ENCODE measurements around the gene SMAP1.

Gene SMAP1

GRCh38 chr6:70884074-70884983 lies 216.6 kb downstream of the SMAP1 start:
- in situ Hi-C loops (cut with MboI; ENCODE audit: low sequenced_read_pairs) = no loop called here

DNA sequence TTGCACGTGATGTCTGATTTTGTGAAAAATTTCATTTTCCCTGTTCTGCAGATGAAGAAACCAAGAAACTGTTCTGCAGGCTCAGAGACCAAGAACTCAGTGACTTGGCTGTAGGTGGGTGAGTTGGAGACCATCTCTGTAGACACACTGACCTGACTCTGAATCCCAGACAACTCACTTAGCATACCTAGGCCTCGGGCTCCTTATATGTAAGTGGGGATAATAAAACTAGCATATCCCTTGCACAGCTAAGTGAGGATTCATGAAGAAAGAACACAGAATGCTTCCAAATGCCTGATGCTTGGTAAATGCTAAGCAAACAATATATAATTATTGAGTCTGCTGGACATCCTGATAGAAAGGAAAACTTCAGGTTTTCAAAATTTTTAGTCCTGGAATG lies 218.4 kb downstream of the SMAP1 start:
- in situ Hi-C loops (cut with MboI; ENCODE audit: low sequenced_read_pairs) = no loop called here

DNA sequence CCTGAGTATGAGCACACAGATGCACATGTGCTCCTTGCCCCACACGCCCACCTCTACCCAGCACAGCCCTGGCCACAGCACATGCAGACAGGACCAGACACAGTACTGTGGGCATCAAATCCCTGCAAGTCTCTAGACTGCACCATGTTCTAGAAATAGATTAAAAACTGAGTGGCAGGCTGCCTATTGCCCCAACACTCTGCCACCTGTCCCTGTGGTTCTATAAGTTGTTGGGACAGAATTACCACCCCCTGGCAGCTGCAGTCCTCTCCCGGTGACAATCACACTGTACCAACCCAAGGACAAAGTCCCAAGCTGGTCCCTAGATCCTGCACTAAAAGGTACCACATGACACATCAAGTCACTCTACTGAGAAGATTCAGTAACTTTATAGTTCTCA lies 219.0 kb downstream of the SMAP1 start:
- in situ Hi-C loops (cut with MboI; ENCODE audit: low sequenced_read_pairs) = no loop called here

- in situ Hi-C loops (cut with MboI; ENCODE audit: low sequenced_read_pairs) = no loop called here
Observed at GRCh38 chr6:70889270-70889669, 221.6 kb downstream of the SMAP1 start.

DNA sequence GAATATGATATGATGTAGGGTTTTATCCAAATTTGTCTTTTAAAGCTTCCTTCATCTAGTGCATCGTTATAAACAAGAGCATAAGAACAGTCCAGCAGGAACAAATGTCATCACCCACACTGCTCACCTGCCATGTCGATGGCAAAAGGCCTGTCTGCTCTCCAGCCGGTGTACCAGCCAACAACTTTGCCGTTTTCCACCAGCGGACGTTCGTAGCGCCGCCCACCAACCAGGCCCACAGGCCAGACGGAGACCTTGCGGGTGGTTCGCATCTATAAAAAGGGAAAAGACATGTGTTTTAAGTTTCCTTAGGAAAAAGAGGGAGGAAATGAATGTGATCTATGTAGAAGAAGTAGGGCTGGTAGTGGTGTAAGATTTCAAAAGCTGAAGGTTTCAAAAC lies 226.3 kb downstream of the SMAP1 start:
- in situ Hi-C loops (cut with MboI; ENCODE audit: low sequenced_read_pairs) = no loop called here

DNA sequence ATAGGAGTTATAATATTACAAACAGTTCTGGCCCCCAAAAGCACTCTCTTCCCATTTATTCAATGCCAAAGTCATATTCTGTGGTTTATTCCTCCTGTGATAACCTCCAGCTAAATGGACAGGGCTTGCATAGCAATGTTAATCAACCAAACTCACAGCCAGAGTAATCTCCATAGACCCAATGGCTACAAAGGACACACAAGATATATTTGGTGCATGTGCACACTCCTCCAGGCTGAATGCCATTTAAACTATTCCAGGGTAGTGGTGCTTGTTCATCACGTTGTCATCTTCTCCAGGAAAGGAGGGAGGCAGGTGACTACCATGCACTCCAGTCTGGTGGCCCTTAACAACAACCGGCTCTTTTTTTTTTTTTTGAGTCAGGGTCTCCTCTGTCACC lies 232.4 kb downstream of the SMAP1 start:
- in situ Hi-C loops (cut with MboI; ENCODE audit: low sequenced_read_pairs) = no loop called here

DNA sequence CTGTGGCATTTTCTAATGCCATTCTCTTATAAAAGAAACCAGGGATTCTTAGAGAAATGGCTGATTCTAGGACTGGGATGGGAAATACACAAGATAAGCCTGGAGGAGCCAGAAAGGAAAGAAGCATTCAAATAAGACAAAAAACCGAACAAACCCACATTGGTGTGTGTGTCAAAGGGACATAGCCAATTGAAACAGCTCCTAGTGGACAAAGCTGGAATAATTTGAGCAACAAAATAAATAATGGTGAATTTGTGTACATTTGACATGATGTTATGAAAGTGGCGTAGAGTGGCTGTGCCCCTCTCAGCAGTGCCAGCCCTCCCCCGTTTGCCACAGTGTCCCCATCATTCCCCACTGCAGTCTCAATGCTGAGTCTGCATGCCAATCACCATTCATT lies 233.6 kb downstream of the SMAP1 start:
- in situ Hi-C loops (cut with MboI; ENCODE audit: low sequenced_read_pairs) = no loop called here

GRCh38 chr6:70903665-70904452 lies 236.2 kb downstream of the SMAP1 start:
- in situ Hi-C loops (cut with MboI; ENCODE audit: low sequenced_read_pairs) = no loop called here

DNA sequence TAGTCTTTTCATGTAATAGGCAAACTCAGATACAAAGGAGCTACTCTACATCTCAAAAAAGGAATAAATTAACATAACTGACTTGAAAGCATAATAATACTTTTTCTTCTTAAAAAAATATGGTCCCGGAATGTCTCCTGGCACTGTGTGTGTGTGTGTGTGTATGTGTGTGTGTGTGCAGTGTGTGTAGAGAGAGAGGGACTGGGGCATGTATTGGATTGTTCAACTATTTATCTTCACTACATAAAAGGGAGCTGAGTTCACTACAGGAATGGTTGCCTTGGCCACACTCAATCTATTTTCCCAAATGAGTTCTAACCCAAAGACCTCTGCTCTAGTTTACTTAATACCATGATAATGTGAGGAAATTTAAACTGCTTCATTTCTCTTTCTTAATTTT lies 238.1 kb downstream of the SMAP1 start:
- in situ Hi-C loops (cut with MboI; ENCODE audit: low sequenced_read_pairs) = no loop called here
